HEK293 (cell line): ENCODE data around the gene MYO1C.

ENCODE experiments used
- BCL6B ChIP-seq: fragments of 450-650 bp; formaldehyde crosslinking; IDR thresholded peaks from 2 replicates; pipeline ENCODE4 v1.5.1; 2017; ENCODE audit warnings: missing biosample characterization, missing genetic modification characterization
- CTCF ChIP-seq: fragments of 450-650 bp; formaldehyde crosslinking; IDR thresholded peaks from 2 replicates; pipeline ENCODE4 v1.5.1; 2016; ENCODE audit warnings: missing biosample characterization, missing genetic modification characterization
- IKZF3 ChIP-seq: fragments of 450-650 bp; IDR thresholded peaks from 2 replicates; pipeline ENCODE4 v1.5.0; 2018; ENCODE audit warnings: missing biosample characterization, mild to moderate bottlenecking, missing genetic modification characterization, moderate library complexity
- MZF1 ChIP-seq: fragments of 450-650 bp; formaldehyde crosslinking; IDR thresholded peaks from 2 replicates; pipeline ENCODE4 v1.5.1; 2017; ENCODE audit warnings: missing biosample characterization, missing genetic modification characterization, borderline replicate concordance
- REST ChIP-seq: fragments of 450-650 bp; formaldehyde crosslinking; IDR thresholded peaks from 2 replicates; pipeline ENCODE4 v1.5.1; 2016; ENCODE audit warnings: missing biosample characterization, missing genetic modification characterization
- SCRT2 ChIP-seq: fragments of 450-650 bp; formaldehyde crosslinking; IDR thresholded peaks from 2 replicates; pipeline ENCODE4 v1.5.1; 2016; ENCODE audit warnings: missing biosample characterization, missing genetic modification characterization
- SP3 ChIP-seq: fragments of 450-650 bp; formaldehyde crosslinking; IDR thresholded peaks from 2 replicates; pipeline ENCODE4 v1.5.1; 2016; ENCODE audit warnings: missing biosample characterization, missing genetic modification characterization
- ZBTB44 ChIP-seq: fragments of 450-650 bp; IDR thresholded peaks from 2 replicates; pipeline ENCODE4 v1.5.1; 2018; ENCODE audit warnings: missing biosample characterization, mild to moderate bottlenecking, missing genetic modification characterization
- ZBTB49 ChIP-seq: fragments of 450-650 bp; formaldehyde crosslinking; IDR thresholded peaks from 2 replicates; pipeline ENCODE4 v1.5.1; 2016; ENCODE audit warnings: missing biosample characterization, missing genetic modification characterization, low read depth
- ZNF132 ChIP-seq: fragments of 450-650 bp; formaldehyde crosslinking; IDR thresholded peaks from 2 replicates; pipeline ENCODE4 v1.5.1; 2017; ENCODE audit warnings: missing biosample characterization, missing genetic modification characterization, borderline replicate concordance
- ZNF18 ChIP-seq: fragments of 450-650 bp; formaldehyde crosslinking; IDR thresholded peaks from 2 replicates; pipeline ENCODE4 v1.5.1; 2016; ENCODE audit warnings: missing biosample characterization, missing genetic modification characterization
- ZNF184 ChIP-seq: fragments of 450-650 bp; IDR thresholded peaks from 2 replicates; pipeline ENCODE4 v1.5.1; 2018; ENCODE audit warnings: missing biosample characterization, mild to moderate bottlenecking, missing genetic modification characterization
- ZNF350 ChIP-seq: fragments of 450-650 bp; formaldehyde crosslinking; IDR thresholded peaks from 2 replicates; pipeline ENCODE4 v1.5.0; 2017; ENCODE audit warnings: missing biosample characterization, mild to moderate bottlenecking, missing genetic modification characterization
- ZNF521 ChIP-seq: fragments of 450-650 bp; formaldehyde crosslinking; IDR thresholded peaks from 2 replicates; pipeline ENCODE4 v1.5.1; 2017; ENCODE audit warnings: missing biosample characterization, mild to moderate bottlenecking, missing genetic modification characterization
- ZNF560 ChIP-seq: fragments of 450-650 bp; formaldehyde crosslinking; IDR thresholded peaks from 2 replicates; pipeline ENCODE4 v1.5.1; 2017; ENCODE audit warnings: missing biosample characterization, missing genetic modification characterization, borderline replicate concordance
- ZNF660 ChIP-seq: fragments of 450-650 bp; IDR thresholded peaks from 2 replicates; pipeline ENCODE4 v1.5.1; 2018; ENCODE audit warnings: missing biosample characterization, mild to moderate bottlenecking, missing genetic modification characterization

The MYO1C gene

GRCh38 chr17:1487939-1488825, 4.3 kb downstream of the MYO1C start (continued):
- TF ChIP-seq ZNF560 (tag by site-specific recombination): no peak
- TF ChIP-seq BCL6B (tag by site-specific recombination): no peak
- peak; percentile 30; the same call in 1 of the 2 replicates for TF ChIP-seq MZF1 (tag by site-specific recombination)
- peak; percentile 37; the same call in 1 of the 2 replicates for TF ChIP-seq CTCF
- TF ChIP-seq ZBTB49 (tag by site-specific recombination): no peak
- no peak for TF ChIP-seq ZNF350 (tag by site-specific recombination)
- 0 out of 2 replicates have a peak, but pooled peaks have one; percentile 68 for TF ChIP-seq ZNF660 (tag by site-specific recombination)
- TF ChIP-seq ZNF184 (tag by site-specific recombination): 0 out of 2 replicates have a peak, but pooled peaks have one; percentile 34
- TF ChIP-seq SCRT2 (tag by site-specific recombination): no peak
- TF ChIP-seq ZBTB44 (tag by site-specific recombination): peak; percentile 54
- no peak for TF ChIP-seq REST (tag by site-specific recombination)
- TF ChIP-seq SP3 (tag by site-specific recombination): peak; percentile 91
- TF ChIP-seq ZNF521 (tag by site-specific recombination): no peak
- no peak for TF ChIP-seq ZNF18 (tag by site-specific recombination)
- peak; percentile 97 for TF ChIP-seq IKZF3 (tag by site-specific recombination)
- TF ChIP-seq ZNF132 (tag by site-specific recombination): no peak
- TF ChIP-seq, all 188 proteins: peak for 38
